AG10803 (cell line): ENCODE data around the gene TTC7B.

Experiments
- DNase-seq: peaks from one replicate; pipeline ENCODE4 v3.0.0; 2010; ENCODE audit warnings: low read depth
- H3K4me3 ChIP-seq: 2 replicates; pipeline ENCODE4 v1.5.1; 2011; ENCODE audit warnings: mild to moderate bottlenecking, low read length, control low read depth
- TF ChIP-seq, protein P1 (sequence below): conservative IDR thresholded peaks from 2 replicates; pipeline ENCODE4 v1.5.1; 2011; ENCODE audit warnings: mild to moderate bottlenecking, low read length, control low read depth, inconsistent platforms

The TTC7B gene

GRCh38 chr14:90791486-90791885 is 24.7 kb downstream of the TTC7B start:
- no peak overlapping the region for H3K4me3 ChIP-seq
- DNase-seq = no peak
- TF ChIP-seq, protein P1, sequence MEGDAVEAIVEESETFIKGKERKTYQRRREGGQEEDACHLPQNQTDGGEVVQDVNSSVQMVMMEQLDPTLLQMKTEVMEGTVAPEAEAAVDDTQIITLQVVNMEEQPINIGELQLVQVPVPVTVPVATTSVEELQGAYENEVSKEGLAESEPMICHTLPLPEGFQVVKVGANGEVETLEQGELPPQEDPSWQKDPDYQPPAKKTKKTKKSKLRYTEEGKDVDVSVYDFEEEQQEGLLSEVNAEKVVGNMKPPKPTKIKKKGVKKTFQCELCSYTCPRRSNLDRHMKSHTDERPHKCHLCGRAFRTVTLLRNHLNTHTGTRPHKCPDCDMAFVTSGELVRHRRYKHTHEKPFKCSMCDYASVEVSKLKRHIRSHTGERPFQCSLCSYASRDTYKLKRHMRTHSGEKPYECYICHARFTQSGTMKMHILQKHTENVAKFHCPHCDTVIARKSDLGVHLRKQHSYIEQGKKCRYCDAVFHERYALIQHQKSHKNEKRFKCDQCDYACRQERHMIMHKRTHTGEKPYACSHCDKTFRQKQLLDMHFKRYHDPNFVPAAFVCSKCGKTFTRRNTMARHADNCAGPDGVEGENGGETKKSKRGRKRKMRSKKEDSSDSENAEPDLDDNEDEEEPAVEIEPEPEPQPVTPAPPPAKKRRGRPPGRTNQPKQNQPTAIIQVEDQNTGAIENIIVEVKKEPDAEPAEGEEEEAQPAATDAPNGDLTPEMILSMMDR = no peak

- no peak overlapping the region for H3K4me3 ChIP-seq
- TF ChIP-seq, protein P1 = no peak
- no peak for DNase-seq
Observed at GRCh38 chr14:90788031-90788430, 28.2 kb downstream of the TTC7B start.

DNA sequence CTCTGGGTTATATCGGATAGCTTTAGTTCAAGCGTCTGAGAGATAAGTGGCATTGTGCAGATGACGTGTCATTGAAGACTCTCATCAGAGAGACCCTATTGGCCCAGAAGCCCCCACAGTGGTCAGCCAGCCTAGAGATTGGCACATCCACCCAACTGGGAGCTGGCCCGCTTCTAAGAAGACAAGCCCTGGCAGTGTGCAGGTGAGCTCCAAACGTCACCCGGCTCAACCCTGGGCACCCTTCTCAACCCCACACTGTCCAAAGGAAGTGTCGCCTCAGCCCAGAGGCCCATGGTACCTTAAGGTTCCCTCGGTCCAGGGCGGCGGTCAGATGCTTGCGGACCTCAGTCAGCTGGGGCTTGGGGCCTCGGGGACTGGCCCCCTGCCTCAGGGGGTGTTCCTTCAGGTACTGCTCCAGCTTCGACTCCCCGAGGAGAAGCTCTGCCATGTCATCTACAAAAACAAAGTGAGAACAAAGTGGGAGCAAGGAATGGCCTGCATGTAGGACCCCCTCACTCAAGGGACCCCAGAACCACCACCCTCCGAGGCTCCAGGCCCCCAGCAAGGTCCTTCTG is 30.3 kb downstream of the TTC7B start:
- H3K4me3 ChIP-seq = no peak overlapping the region
- DNase-seq = no peak
- TF ChIP-seq, protein P1 = no peak

DNA sequence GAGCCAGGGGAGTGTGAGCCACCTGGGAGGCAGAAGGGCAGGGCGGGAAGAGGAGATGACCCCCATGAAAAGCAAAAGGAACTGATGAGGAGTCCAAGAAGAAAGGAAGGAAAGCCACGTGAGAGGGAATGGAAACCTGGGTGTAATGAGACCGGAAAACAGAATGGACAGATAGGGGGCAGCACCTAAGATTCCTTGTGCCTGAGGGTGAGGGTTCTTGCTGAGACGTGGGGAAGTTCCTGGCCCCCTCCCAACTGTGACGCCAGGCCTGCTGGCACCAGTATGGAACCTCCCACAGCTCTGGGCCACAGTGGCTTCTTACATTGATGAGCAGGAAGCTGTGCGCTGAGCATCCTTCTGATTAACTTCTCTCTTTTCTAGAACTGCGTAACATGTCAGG is 30.8 kb downstream of the TTC7B start:
- peak; percentile 34 for DNase-seq
- TF ChIP-seq, protein P1 = peak; percentile 16; the same call in 1 of the 2 replicates

DNA sequence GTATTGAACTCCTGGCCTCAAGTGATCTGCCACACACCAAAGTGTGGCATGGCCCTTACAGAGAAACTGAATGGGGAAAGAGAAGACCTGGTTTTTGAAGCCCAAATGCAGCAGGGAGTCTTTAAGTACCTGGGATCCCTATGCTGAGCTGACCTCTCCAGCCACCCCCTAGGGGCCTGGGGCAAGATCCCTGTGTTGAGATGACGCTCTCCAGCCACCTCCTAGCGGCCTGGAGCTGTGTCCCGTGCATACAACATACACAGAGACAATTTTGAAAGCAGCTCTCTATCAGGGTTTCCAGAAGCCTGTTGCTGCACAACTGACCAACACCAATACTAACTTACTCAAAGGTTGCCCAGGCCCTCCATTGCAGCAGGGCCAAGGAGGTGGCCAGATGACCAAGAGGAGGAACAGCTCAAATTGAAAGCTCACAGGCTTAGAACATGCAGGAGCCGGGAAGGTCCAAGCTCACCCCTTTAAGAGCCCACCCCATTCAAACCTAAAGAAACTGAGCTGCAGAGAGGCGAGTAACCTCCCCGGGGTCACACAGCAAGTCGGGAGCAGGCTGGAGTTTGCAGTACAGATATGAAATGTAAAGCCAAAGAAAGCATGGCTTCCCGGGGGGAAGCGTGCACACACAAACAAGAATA is 31.5 kb downstream of the TTC7B start:
- TF ChIP-seq, protein P1 = no peak
- DNase-seq = no peak
- no peak overlapping the region for H3K4me3 ChIP-seq

More for the DNA sequence above, 30.8 kb downstream of the TTC7B start:
- H3K4me3 ChIP-seq = no peak overlapping the region

DNA sequence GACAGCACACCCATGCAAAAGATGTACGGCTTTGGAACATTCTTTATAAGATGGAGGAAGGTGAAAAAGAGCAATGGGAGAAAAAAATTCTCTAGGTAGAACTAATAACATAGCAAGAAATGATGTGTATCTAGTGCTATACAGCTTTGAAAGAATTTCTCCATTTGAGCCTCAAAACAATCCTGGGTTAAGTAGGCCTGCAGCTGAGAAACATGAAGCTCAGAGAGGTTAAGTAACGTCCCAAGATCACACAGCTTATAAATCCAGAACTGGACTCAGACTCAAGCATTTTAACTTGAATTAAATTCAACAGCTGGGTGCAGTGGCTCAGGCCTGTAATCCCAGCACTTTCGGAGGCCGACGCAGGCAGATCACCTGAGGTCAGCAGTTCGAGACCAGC is 32.9 kb downstream of the TTC7B start:
- no peak for DNase-seq
- TF ChIP-seq, protein P1 = no peak
- no peak overlapping the region for H3K4me3 ChIP-seq

- DNase-seq = no peak
- TF ChIP-seq, protein P1 = no peak
- H3K4me3 ChIP-seq = no peak overlapping the region
Observed at GRCh38 chr14:90782892-90783291, 33.3 kb downstream of the TTC7B start.
